Measurements from ENCODE around the gene CUEDC1.
"Not testable (repeated sequence)": the region's sequence is repeated elsewhere in the genome, so short reads cannot be mapped to it uniquely, and the experiment has no call there.

CUEDC1 gene

DNA sequence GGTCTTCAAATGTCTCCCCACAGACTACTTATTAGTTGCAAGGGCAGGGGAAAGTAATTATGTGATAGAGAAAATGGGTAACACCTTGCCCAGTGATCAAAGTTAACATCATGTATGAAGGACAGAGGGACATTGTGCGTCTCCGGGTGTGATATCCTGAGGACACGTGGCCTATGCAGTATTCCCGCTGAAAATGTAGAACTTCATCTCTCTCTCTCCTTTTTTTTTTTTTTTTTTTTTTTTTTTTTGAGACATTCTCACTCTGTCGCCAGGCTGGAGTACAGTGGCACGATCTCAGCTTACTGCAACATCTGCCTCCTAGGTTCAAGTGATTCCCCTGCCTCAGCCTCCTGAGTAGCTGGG, 7.9 kb upstream of the CUEDC1 start:
- TF ChIP-seq, protein P1, sequence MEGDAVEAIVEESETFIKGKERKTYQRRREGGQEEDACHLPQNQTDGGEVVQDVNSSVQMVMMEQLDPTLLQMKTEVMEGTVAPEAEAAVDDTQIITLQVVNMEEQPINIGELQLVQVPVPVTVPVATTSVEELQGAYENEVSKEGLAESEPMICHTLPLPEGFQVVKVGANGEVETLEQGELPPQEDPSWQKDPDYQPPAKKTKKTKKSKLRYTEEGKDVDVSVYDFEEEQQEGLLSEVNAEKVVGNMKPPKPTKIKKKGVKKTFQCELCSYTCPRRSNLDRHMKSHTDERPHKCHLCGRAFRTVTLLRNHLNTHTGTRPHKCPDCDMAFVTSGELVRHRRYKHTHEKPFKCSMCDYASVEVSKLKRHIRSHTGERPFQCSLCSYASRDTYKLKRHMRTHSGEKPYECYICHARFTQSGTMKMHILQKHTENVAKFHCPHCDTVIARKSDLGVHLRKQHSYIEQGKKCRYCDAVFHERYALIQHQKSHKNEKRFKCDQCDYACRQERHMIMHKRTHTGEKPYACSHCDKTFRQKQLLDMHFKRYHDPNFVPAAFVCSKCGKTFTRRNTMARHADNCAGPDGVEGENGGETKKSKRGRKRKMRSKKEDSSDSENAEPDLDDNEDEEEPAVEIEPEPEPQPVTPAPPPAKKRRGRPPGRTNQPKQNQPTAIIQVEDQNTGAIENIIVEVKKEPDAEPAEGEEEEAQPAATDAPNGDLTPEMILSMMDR (conservative IDR thresholded peaks at IDR 0.05), result no peak
- no peak overlapping the region for H3K27ac ChIP-seq

DNA sequence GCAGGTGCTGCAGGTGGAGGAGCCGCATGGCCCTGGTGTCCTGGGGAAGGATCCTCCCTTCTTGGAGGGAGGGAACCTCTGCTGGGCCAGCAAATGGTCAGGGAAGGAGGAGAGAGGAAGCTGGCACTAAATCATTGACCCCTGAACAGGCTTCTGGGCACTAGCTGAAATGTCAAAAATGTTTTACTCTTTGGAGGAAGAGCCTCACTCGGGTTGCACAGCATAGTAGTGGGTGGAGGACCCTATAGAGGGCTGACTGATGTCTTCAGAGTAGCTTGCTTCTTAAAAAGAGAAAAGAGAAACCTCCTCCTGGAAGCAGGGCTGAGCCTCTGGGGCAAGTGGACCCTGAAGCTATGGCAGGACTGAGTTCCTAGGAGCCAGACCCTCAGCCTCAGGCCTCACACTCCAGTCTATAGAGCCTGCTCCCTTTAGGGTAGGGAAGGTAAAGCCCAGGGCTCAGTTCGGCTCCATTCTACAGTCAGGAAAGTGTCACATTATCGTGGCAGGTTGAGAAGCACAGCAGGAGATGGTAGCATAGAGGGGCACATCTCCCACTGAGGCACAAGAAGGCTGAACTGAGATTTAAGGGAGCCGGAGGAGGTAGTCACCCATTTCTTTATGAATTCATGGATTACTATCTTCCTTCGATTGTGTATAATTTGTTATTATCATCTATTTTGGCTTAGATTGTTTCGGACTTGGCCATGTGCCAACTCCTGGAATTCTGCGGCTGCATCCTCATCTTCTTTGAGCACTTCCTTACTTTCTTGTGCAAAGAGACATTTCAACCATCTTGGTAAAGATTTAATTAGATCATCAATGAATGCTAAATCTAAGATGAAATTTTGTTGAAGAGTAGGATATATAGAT, 7.3 kb upstream of the CUEDC1 start:
- TF ChIP-seq, protein P1 (conservative IDR thresholded peaks at IDR 0.05), result no peak
- H3K27ac ChIP-seq, result no peak overlapping the region

DNA sequence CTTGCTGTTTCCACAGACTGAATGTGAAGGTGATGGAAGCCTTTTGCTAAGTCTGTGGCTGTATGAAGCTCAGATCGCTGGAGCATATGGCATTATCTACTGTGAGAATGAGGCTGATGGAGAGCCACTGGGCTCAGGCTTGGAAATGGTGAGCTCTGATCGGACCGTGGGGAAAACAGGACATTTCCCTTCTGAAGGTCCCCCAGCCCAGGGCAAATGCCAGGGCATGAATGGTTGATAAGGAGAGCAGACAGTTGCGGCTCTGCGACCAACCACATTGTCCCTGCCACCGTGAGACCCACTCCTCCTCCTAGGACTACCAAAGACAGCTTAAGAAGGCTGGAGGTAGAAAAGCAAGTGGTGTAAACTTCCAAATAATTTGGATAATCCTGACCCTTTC, 4.7 kb upstream of the CUEDC1 start:
- no peak overlapping the region for H3K27ac ChIP-seq
- TF ChIP-seq, protein P1 (conservative IDR thresholded peaks at IDR 0.05), result no peak

DNA sequence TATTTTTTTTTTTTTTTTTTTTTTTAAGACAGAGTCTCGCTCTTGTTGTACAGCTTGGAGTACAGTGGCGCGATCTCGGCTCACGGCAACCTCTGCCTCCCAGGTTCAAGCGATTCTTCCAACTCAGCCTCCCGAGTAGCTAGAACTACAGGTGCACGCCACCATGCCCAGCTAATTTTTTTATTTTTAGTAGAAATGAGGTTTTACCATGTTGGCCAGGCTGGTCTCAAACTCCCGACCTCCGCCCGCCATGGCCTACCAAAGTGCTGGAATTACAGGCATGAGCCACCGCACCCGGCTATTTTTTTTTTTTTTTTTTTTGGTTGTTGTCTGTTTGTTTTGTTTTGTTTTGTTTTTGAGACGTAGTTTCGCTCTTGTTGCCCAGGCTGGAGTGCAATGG, 3.2 kb upstream of the CUEDC1 start:
- H3K27ac ChIP-seq, result not testable (repeated sequence)

DNA sequence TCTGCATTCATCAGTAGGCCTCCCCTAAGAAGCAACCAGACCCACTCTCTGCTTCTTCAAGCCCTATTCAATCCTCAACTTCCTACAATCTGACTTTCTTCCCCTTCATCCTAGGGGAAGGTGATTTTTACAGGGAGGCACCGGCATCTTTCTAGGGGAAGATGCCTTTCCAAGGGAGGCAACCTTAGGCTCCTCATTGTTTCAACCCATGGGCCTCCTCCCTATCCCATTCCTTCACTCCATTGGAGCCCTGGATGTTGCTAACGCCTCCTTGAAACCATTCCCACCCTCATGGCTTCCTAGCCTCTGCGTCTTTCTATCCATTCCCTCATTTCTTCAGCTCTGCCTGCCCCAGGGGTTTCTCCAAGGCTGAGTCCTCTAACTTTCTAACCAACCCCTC, 2.7 kb upstream of the CUEDC1 start:
- H3K27ac ChIP-seq, result no peak overlapping the region

DNA sequence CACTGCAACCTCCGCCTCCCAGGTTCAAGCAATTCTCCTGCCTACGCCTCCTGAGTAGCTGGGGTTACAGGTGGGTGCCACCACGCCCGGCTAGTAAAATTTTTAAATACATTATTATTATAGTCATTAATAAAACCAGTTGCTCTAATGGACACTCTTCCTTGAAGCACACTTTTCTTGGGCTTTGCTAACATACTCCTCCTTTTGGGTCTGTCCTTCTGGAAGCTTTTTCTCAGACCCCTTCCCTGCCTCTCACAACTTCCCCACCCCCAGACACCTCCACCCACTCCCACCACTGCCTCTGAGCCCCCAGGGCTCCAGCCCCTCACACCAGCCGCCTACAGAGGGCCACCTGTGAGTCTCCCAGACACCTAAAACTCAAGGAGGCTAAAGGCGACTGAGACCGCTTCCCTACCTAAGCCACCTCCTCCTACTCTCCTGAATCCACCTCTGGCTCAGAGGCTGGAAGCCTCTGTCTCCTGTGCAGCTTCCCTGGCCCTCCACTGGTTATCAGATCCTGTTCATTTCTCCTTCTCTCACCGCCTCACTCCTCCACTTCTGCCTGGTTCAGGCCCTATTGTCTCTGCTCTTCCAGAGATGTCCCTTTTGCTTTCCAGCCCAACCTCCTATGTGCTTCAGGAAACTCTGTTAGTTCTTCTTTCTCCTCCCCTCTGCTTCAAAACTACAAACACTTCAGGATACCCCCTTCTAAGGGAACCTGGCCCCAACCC, 2.1 kb upstream of the CUEDC1 start:
- no peak overlapping the region for H3K27ac ChIP-seq

More for the DNA sequence above, 2.7 kb upstream of the CUEDC1 start:
- TF ChIP-seq, protein P1 (conservative IDR thresholded peaks at IDR 0.05), result no peak

DNA sequence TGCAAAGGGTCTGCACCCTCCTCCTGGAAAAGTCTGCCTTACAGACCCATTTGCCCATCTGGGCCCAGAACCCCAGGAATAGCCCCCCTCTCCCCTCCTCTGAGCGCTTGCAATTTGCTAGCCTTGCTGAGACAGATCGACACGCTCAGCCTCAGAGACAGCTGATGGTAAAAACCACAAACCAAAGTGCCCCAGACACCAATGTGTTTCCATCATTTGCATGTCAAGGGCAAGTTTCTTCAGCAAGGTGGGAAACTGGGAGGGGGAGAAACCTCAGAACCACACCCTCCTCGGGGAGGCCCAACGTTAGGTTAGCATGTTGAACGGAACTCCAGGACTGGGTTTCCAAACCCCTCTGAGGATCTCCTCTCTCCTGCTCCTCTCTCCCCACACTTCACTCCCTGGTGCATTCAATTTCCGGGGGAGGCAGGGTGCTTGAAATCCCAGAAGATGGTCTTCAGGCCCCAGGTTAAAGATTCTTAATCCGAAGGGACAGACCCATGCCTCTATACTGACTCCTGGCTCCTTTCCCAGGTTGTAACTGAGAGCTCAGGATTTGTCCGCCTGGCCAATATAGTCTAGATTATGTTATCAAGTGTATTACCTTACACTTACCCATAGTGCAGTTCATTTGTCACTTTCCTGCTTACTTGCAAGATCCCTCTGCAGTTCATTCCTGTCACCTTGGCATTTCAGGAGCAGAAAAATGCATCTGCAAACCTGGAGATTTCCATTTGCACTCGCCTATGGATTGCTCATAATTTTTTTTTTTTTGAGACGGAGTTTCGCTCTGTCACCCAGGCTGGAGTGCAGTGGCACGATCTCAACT, 1.3 kb upstream of the CUEDC1 start:
- TF ChIP-seq, protein P1 (conservative IDR thresholded peaks at IDR 0.05), result no peak
- H3K27ac ChIP-seq, result no peak overlapping the region

More for the DNA sequence above, 2.1 kb upstream of the CUEDC1 start:
- TF ChIP-seq, protein P1 (conservative IDR thresholded peaks at IDR 0.05), result no peak

Data from VCaP (cell line).